Chondrocyte (in vitro differentiated cells): ENCODE data around the gene CDSN. TPM values are rescaled to one million over a fixed set of nuclear protein-coding genes. Genes with fewer than 3 reads are reported as not detected.
A peak's percentile ranks its signal among the peaks of the same experiment; 100 is the strongest.

ENCODE experiments used
- DNase-seq: peaks from one replicate; pipeline ENCODE4 v3.0.0; 2021; ENCODE audit warnings: mixed read lengths, low spot score
- H3K27ac Mint-ChIP-seq: one replicate; pipeline ENCODE4 v1.8.0; 2021; ENCODE audit warnings: mild to moderate bottlenecking, moderate library complexity, mixed read lengths; ENCODE audit not compliant: unreplicated experiment
- H3K27me3 Mint-ChIP-seq: 2 replicates; pipeline ENCODE4 v1.8.0; 2021; ENCODE audit warnings: low read depth, mixed read lengths
- H3K36me3 Mint-ChIP-seq: 2 replicates; pipeline ENCODE4 v1.8.0; 2021; ENCODE audit warnings: low read depth, mixed read lengths
- H3K4me1 Mint-ChIP-seq: 2 replicates; pipeline ENCODE4 v1.8.0; 2021; ENCODE audit warnings: low read depth, mild to moderate bottlenecking, mixed read lengths
- H3K4me3 Mint-ChIP-seq: one replicate; pipeline ENCODE4 v1.8.0; 2021; ENCODE audit warnings: mild to moderate bottlenecking, moderate library complexity, mixed read lengths; ENCODE audit not compliant: unreplicated experiment
- H3K9me3 Mint-ChIP-seq: 2 replicates; pipeline ENCODE4 v1.8.0; 2021; ENCODE audit warnings: low read depth, mixed read lengths
- total RNA-seq: library from RNA; stranded (reverse); gene quantifications from 3 replicates; pipeline ENCODE4 v1.2.1, GENCODE V29; 2021
- TF ChIP-seq, protein P1 (sequence below): fragments of 200-600 bp; sonication (generic); IDR thresholded peaks from 2 replicates; pipeline ENCODE4 v1.5.0; 2021; ENCODE audit warnings: antibody characterized with exemption, mild to moderate bottlenecking, moderate library complexity

CDSN gene
- total RNA-seq, 1 donor from 2014 or later, result 0.12 TPM

DNA sequence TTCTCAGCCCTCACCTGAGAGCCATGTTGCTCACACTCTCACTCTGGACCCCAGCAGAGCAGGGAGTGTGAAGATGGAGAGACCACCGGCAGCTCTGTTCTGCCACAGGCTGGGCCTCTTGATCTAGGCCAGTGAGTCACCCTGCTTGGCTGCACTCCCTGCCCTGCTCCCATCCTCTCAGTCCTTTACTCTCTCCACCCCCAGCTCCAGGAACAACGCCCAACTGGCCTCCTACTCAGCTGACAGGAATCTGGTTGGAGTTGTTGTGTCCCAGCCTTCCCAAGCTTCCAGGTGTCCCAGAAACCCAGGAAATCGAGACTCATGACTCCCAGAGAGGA lies 5.7 kb downstream of the CDSN start, which contains the start of gene PSORS1C1:
Gene PSORS1C1, plus strand, starts transcription at position 260 of the 338 bp plus-strand sequence. CDS start 14,833 bp downstream, outside the sequence.
- Mint-ChIP-seq H3K27me3 (peaks cover 11% of the 10 kb centered on the region), H3K27ac (peak within 1 kb of the TSS; percentile 99), H3K36me3 (no peaks in the 10 kb centered on the region), H3K9me3 (no peaks in the 10 kb centered on the region), H3K4me3 (peak within 1 kb of the TSS; percentile 74), H3K4me1 (peaks cover 44% of the 10 kb centered on the region)
- DNase-seq, result no peak
- TF ChIP-seq, protein P1, sequence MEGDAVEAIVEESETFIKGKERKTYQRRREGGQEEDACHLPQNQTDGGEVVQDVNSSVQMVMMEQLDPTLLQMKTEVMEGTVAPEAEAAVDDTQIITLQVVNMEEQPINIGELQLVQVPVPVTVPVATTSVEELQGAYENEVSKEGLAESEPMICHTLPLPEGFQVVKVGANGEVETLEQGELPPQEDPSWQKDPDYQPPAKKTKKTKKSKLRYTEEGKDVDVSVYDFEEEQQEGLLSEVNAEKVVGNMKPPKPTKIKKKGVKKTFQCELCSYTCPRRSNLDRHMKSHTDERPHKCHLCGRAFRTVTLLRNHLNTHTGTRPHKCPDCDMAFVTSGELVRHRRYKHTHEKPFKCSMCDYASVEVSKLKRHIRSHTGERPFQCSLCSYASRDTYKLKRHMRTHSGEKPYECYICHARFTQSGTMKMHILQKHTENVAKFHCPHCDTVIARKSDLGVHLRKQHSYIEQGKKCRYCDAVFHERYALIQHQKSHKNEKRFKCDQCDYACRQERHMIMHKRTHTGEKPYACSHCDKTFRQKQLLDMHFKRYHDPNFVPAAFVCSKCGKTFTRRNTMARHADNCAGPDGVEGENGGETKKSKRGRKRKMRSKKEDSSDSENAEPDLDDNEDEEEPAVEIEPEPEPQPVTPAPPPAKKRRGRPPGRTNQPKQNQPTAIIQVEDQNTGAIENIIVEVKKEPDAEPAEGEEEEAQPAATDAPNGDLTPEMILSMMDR, result no peak

DNA sequence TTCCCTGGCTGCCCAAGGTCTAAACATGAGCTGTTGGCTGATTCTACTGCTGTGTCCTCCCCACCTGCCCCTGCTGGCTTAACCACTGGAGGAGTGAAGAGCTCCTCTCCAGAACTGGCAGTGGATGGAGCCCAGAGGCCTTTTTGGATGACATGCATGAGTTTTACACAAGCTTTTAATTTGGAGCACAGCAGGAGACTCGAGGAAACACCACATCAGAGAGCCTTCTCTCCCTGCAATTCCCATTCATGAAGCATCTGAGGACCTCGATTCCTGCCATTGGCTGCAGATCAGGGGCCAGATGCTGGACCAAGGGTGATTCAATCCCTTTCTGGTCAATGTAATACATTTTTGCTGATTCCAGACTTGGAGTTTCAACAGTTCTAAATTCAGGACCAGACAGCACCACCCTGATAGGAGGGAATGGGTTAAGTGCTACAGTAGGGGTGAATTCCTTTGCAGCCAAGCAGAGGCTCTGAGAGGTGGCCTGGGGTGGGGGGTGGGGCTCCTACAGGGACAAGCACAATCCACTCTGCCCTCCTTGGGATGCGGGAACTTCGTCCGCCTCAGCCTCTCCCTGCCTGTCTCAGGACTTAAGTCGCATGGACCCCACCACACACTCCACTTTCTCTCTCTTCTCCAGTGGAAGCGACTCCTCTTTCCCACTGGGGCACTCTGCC lies 6.2 kb downstream of the CDSN start:
- H3K27me3 Mint-ChIP-seq, result peaks cover 14% of the 10 kb centered on the region
- no peaks in the 10 kb centered on the region for H3K36me3 Mint-ChIP-seq
- TF ChIP-seq, protein P1, result no peak
- peaks cover 44% of the 10 kb centered on the region for H3K4me1 Mint-ChIP-seq
- peak; percentile 43 for DNase-seq
- H3K4me3 Mint-ChIP-seq, result peak overlapping the region; percentile 74
- peak overlapping the region; percentile 99 for H3K27ac Mint-ChIP-seq
- no peaks in the 10 kb centered on the region for H3K9me3 Mint-ChIP-seq

- DNase-seq, result peak; percentile 40
- peaks cover 44% of the 10 kb centered on the region for H3K4me1 Mint-ChIP-seq
- H3K4me3 Mint-ChIP-seq, result no peak within 1 kb of the TSS
- H3K27me3 Mint-ChIP-seq, result peaks cover 16% of the 10 kb centered on the region
- peak within 1 kb of the TSS; percentile 32 for H3K27ac Mint-ChIP-seq
- TF ChIP-seq, protein P1, result no peak
- H3K36me3 Mint-ChIP-seq, result no peaks in the 10 kb centered on the region
- H3K9me3 Mint-ChIP-seq, result no peaks in the 10 kb centered on the region
These were observed 7.8 kb downstream of the CDSN start, which contains the start of gene C6orf15 for GRCh38 chr6:31112478-31112877. Gene C6orf15 (minus strand): TSS chr6:31112575. CDS start chr6:31112555, 20 bp downstream.

DNA sequence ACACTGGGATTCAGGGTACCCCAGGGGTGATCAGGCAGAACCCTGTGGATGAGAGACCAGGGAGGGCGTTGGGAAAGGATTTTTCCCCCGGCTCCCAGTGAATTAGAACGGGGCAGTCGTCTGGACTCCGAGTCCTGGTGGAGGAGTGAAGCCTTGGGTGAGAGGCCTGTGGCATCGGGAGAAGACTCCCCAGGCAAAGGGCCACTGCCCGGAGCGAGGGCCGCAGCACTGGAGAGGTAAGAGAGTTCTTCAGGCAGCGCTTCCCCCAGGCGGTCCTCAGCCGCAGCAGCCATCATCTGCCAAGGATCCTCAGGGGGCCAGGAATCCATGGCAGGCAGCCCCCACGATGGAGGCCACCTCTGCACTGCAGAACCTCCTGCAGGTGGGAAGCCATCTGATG lies 8.5 kb downstream of the CDSN start:
- Mint-ChIP-seq H3K27ac (no peak overlapping the region), H3K36me3 (no peaks in the 10 kb centered on the region), H3K27me3 (peaks cover 21% of the 10 kb centered on the region), H3K9me3 (no peaks in the 10 kb centered on the region), H3K4me3 (no peak overlapping the region), H3K4me1 (peaks cover 39% of the 10 kb centered on the region)
- TF ChIP-seq, protein P1, result no peak
- peak; percentile 85 for DNase-seq

DNA sequence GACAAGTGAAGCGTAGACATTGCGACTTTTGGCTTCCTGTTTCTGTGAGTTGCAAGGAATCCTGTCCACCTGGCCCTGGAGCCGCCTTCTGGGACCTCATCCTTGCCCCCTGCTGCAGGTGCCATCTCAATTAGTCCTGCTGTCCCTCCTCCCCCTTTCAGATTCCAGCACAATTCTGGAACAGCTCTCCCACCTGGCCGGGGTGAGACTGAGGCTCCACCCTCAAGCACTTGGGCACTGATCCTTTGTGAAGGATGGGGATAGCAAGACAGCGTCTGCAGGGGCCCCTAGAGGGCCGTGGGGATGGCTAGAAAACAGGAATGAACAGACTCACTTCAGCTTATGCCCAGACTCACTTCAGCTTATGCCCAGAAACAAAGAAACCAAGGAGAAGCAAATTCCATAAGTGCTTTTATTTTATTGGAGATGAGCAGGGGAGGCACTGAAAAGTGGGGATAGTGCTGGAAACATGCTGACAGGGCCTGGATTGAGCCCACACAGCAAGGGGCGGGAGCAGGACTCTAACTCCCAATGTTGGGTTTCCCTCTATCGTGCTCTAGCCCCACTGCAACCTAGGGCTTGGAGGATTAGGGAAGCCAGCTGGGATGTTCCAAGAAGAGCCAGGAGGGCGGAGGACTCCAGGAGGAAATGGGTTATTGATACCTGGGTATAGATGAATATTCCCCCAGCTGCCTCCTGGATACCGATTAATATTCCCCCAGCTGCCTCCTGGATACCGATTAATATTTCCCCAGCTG lies 9.2 kb downstream of the CDSN start:
- no peaks in the 10 kb centered on the region for H3K9me3 Mint-ChIP-seq
- H3K4me1 Mint-ChIP-seq, result peaks cover 33% of the 10 kb centered on the region
- TF ChIP-seq, protein P1, result no peak
- DNase-seq, result peak; percentile 48
- H3K36me3 Mint-ChIP-seq, result no peaks in the 10 kb centered on the region
- no peak overlapping the region for H3K4me3 Mint-ChIP-seq
- H3K27me3 Mint-ChIP-seq, result peaks cover 24% of the 10 kb centered on the region
- H3K27ac Mint-ChIP-seq, result no peak overlapping the region
